ENCODE results near the gene TBX4. TPM values are rescaled to one million over a fixed set of nuclear protein-coding genes. Genes with fewer than 3 reads are reported as not detected.

Gene TBX4
- total RNA-seq, 1 experiment from 2014 or later = not detected

DNA sequence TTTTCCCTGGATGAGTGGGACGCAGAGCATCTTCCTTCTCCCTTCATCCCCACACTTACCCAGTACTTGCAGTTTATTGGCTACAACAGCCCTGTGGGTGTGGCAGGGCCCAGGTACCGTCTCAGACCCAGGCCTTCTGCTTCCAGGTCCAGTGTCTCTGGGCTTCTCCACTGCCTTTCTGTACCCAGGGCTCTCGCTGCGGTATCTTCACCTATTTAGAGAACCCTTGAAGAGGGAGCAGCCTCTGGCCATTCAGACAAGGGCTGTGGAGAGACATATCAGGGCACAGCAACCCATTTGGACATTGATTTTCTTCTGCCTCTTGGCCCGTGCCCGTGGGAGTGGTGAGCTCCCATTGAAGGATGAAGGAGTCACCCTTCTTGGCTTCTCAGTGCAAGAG, 17.3 kb downstream of the TBX4 start:
- Histone ChIP-seq H3K4me1 (ENCODE audit: low read length) (peaks cover 11% of the 10 kb centered on the region), H4K20me1 (ENCODE audit: insufficient read depth, low read depth, low read length) (no peaks in the 10 kb centered on the region), H3K27me3 (ENCODE audit: low read length) (no peaks in the 10 kb centered on the region), H3K9me2 (replicated peaks; ENCODE audit: insufficient read depth, low read length) (no peaks in the 10 kb centered on the region), H3K9me3 (ENCODE audit: low read length) (no peaks in the 10 kb centered on the region), H3K27ac (ENCODE audit: low read length) (no peak overlapping the region), H2AFZ (ENCODE audit: low read length) (no peak overlapping the region), H3K79me2 (ENCODE audit: low read length) (no peaks in the 10 kb centered on the region), H3K36me3 (ENCODE audit: insufficient read depth, low read length) (no peaks in the 10 kb centered on the region), H3K4me3 (ENCODE audit: low read length) (no peak overlapping the region), H3K9ac (ENCODE audit: low read length) (no peak overlapping the region), H3K4me2 (ENCODE audit: low read depth, low read length, poor library complexity, severe bottlenecking) (no peak overlapping the region)
- no peak for DNase-seq

DNA sequence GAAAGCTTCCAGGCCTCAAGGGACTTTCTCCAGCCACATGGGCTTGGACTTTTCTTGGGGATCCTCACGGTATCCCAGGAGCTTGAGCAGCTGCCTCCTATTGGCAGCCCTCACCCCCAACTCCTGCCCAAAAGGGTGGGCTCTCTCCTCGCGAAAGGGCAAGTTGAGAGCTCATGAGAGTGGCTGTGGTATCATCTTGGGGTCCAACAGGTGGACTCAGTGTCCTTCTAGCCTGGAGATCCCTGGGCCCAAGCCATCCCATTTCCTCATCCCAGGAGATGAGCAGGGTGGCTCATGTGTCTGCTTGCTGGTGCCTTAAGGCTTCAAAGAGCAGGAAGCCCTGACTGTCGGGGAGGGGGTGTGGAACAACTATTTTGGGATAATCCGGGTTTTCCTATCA, 17.7 kb downstream of the TBX4 start:
- H3K4me3 ChIP-seq (ENCODE audit: low read length) = no peak overlapping the region

DNA sequence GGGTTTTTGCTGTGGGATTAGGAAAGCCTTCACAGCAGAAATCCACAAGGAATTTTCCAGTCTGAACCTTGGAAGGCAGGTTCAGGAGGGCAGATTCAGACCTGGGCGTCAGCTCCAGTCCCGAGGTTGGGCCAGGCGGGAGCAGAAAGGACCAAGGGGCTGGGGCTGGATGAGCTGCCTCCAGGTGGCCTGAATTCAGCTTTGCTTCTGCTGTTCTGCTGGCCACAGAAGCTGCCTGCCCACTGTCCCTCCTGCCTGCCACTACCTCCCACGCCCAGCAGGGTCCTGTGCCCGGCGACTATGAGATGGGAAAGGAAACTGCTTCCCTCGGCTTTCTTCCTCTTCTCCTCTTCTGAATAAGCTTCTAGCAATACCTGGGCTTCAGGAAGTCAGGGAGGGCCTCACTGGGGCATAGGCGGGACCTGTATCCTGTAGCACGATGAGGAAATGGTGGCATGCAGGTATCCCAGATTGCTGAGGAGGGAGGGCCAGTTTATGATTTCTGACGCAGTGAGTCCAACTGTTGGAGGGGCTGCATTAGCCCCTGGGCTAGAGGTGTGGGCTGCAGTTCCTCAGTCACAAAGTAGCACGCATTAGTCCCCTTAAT, 18.4 kb downstream of the TBX4 start:
- no peak overlapping the region for H3K4me3 ChIP-seq (ENCODE audit: low read length)
- no peak for DNase-seq
- H3K79me2 ChIP-seq (ENCODE audit: low read length) = no peaks in the 10 kb centered on the region
- no peak overlapping the region for H3K27ac ChIP-seq (ENCODE audit: low read length)
- no peak overlapping the region for H2AFZ ChIP-seq (ENCODE audit: low read length)
- no peak overlapping the region for H3K4me2 ChIP-seq (ENCODE audit: low read depth, low read length, poor library complexity, severe bottlenecking)
- no peaks in the 10 kb centered on the region for H3K27me3 ChIP-seq (ENCODE audit: low read length)
- no peaks in the 10 kb centered on the region for H3K9me2 ChIP-seq (replicated peaks; ENCODE audit: insufficient read depth, low read length)
- H3K36me3 ChIP-seq (ENCODE audit: insufficient read depth, low read length) = no peaks in the 10 kb centered on the region
- peaks cover 11% of the 10 kb centered on the region for H3K4me1 ChIP-seq (ENCODE audit: low read length)
- H3K9ac ChIP-seq (ENCODE audit: low read length) = no peak overlapping the region
- no peaks in the 10 kb centered on the region for H4K20me1 ChIP-seq (ENCODE audit: insufficient read depth, low read depth, low read length)
- no peaks in the 10 kb centered on the region for H3K9me3 ChIP-seq (ENCODE audit: low read length)

More for the DNA sequence above, 17.7 kb downstream of the TBX4 start:
- H3K4me2 ChIP-seq (ENCODE audit: low read depth, low read length, poor library complexity, severe bottlenecking) = no peak overlapping the region
- no peaks in the 10 kb centered on the region for H4K20me1 ChIP-seq (ENCODE audit: insufficient read depth, low read depth, low read length)
- no peaks in the 10 kb centered on the region for H3K27me3 ChIP-seq (ENCODE audit: low read length)
- H3K27ac ChIP-seq (ENCODE audit: low read length) = no peak overlapping the region
- no peak overlapping the region for H2AFZ ChIP-seq (ENCODE audit: low read length)
- H3K9ac ChIP-seq (ENCODE audit: low read length) = no peak overlapping the region
- H3K4me1 ChIP-seq (ENCODE audit: low read length) = peaks cover 11% of the 10 kb centered on the region
- DNase-seq = no peak
- no peaks in the 10 kb centered on the region for H3K9me2 ChIP-seq (replicated peaks; ENCODE audit: insufficient read depth, low read length)
- no peaks in the 10 kb centered on the region for H3K36me3 ChIP-seq (ENCODE audit: insufficient read depth, low read length)
- H3K79me2 ChIP-seq (ENCODE audit: low read length) = no peaks in the 10 kb centered on the region
- no peaks in the 10 kb centered on the region for H3K9me3 ChIP-seq (ENCODE audit: low read length)

DNA sequence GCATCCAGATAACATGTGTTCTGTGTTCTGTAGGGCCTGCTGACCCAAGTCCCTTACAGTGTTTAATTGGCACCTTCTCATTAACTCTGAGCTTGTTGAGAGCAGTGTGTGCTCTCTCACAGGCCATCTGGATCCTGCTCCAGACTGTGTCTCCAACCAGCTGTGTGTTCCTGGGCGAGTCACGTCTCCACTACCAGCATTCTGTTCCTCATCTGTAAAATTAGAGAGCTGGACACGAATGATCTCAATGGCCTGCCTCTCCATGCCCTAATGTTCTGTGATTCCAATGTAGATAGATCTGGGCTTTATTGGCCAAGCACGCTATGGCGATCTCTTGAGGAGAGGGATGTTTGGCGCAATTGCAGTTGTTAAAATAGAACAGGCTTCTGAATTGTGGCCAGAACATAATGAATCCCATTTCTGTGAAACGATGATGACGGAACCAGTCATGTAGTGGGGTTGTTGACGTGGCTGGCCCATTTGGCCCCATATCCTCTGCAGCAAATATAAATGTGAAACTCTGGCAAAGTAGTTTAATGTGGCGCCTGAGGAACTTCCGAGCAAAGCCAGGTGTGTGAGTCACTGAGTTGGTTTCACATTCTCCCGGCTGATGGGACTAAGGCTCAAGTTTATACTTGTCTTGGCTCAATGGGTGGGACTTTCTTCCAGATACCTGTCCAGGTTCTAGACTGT, 22.2 kb downstream of the TBX4 start:
- H2AFZ ChIP-seq (ENCODE audit: low read length) = no peak overlapping the region
- H3K9ac ChIP-seq (ENCODE audit: low read length) = no peak overlapping the region
- H3K9me2 ChIP-seq (replicated peaks; ENCODE audit: insufficient read depth, low read length) = no peaks in the 10 kb centered on the region
- no peak for DNase-seq
- no peak overlapping the region for H3K4me2 ChIP-seq (ENCODE audit: low read depth, low read length, poor library complexity, severe bottlenecking)
- H4K20me1 ChIP-seq (ENCODE audit: insufficient read depth, low read depth, low read length) = no peaks in the 10 kb centered on the region
- no peak overlapping the region for H3K27ac ChIP-seq (ENCODE audit: low read length)
- H3K4me1 ChIP-seq (ENCODE audit: low read length) = no peaks in the 10 kb centered on the region
- H3K36me3 ChIP-seq (ENCODE audit: insufficient read depth, low read length) = no peaks in the 10 kb centered on the region
- no peaks in the 10 kb centered on the region for H3K27me3 ChIP-seq (ENCODE audit: low read length)
- H3K79me2 ChIP-seq (ENCODE audit: low read length) = no peaks in the 10 kb centered on the region
- H3K4me3 ChIP-seq (ENCODE audit: low read length) = no peak overlapping the region
- H3K9me3 ChIP-seq (ENCODE audit: low read length) = no peaks in the 10 kb centered on the region

DNA sequence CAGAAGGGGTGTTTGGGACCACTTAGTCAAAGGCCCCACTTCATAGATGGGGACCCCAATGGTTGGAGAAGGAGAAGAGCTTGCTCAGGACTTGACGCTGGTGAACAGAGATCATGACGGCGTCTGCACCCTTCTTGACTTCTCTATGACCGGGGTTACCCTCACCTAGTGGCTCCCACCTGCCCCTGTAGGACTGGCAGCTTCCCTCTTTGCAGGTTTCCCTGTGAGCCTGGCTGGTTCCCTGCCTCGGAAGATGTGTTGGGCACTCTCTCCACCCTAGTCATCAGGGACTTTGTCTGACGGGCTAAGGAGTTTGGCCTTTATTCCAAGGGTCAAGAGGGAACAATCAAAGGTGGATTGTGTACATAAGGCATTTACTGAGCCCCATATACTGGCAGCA, 22.7 kb downstream of the TBX4 start:
- no peak overlapping the region for H3K4me2 ChIP-seq (ENCODE audit: low read depth, low read length, poor library complexity, severe bottlenecking)
- no peaks in the 10 kb centered on the region for H3K9me3 ChIP-seq (ENCODE audit: low read length)
- H3K9me2 ChIP-seq (replicated peaks; ENCODE audit: insufficient read depth, low read length) = no peaks in the 10 kb centered on the region
- no peaks in the 10 kb centered on the region for H4K20me1 ChIP-seq (ENCODE audit: insufficient read depth, low read depth, low read length)
- no peaks in the 10 kb centered on the region for H3K36me3 ChIP-seq (ENCODE audit: insufficient read depth, low read length)
- H3K27me3 ChIP-seq (ENCODE audit: low read length) = no peaks in the 10 kb centered on the region
- H2AFZ ChIP-seq (ENCODE audit: low read length) = no peak overlapping the region
- H3K27ac ChIP-seq (ENCODE audit: low read length) = no peak overlapping the region
- H3K4me1 ChIP-seq (ENCODE audit: low read length) = no peaks in the 10 kb centered on the region
- no peak overlapping the region for H3K4me3 ChIP-seq (ENCODE audit: low read length)
- H3K79me2 ChIP-seq (ENCODE audit: low read length) = no peaks in the 10 kb centered on the region
- no peak for DNase-seq
- no peak overlapping the region for H3K9ac ChIP-seq (ENCODE audit: low read length)

DNA sequence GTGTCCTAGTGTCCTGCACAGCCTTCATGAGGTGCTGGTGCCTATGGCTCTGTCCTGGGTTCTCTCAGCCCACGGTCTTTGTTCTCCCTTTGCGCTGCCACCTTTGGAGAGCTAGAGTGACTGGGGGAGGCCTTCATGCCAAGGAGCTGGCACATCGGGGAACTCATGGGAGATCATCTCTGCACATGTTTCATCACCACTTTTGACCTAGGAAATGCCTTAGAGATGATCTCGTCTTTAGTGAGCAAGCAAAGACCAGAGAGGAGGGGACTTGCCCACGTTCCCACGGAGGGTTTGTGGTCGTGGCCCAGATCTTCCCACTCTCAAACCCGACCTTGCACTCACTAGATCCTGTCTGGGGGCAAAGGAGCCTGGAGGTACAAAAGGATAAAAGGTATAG, 23.5 kb downstream of the TBX4 start:
- Histone ChIP-seq H3K4me3 (ENCODE audit: low read length) (no peak overlapping the region), H3K27ac (ENCODE audit: low read length) (no peak overlapping the region), H3K36me3 (ENCODE audit: insufficient read depth, low read length) (no peaks in the 10 kb centered on the region), H3K9ac (ENCODE audit: low read length) (no peak overlapping the region), H3K9me3 (ENCODE audit: low read length) (no peaks in the 10 kb centered on the region), H3K9me2 (replicated peaks; ENCODE audit: insufficient read depth, low read length) (no peaks in the 10 kb centered on the region), H3K79me2 (ENCODE audit: low read length) (no peaks in the 10 kb centered on the region), H3K4me2 (ENCODE audit: low read depth, low read length, poor library complexity, severe bottlenecking) (no peak overlapping the region), H3K4me1 (ENCODE audit: low read length) (no peaks in the 10 kb centered on the region), H2AFZ (ENCODE audit: low read length) (no peak overlapping the region), H3K27me3 (ENCODE audit: low read length) (no peaks in the 10 kb centered on the region), H4K20me1 (ENCODE audit: insufficient read depth, low read depth, low read length) (no peaks in the 10 kb centered on the region)
- DNase-seq = no peak

DNA sequence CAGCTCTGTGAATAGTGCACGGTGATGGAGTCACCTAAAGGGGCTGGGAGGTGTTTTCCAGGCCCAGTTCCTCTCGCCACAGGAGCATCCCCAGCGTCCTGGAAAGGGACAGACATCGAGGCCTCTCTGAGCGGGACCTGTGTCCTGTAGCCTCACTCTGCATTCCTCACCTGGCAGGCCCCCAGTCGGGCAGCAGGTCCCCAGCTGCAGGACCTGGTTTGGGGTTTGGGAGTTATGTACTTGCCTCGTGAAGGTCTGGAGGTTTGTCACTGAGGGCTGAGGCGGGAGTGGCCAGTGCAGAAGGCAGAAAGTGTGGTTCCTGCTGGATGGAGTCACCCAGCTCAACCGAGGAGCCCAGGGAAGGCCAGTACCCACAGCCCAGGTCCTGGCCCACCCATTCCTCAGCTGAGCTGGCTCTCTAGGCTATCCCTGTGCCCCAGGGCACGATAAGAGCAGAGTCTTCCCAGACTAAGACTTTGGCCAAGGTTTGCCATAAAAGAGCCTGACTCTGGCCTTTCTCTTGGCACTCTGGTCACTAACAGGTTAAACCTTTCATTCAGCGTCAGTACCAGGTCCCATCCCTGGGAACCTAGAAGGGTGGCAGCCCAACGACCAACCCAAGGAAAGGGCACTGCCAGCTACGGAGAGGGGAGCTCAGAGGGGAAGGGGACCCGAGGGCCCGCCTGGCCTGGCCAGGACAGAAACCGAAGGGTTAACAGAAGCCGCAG, 24.4 kb downstream of the TBX4 start:
- H3K9ac ChIP-seq (ENCODE audit: low read length) = no peak overlapping the region
- H3K9me2 ChIP-seq (replicated peaks; ENCODE audit: insufficient read depth, low read length) = no peaks in the 10 kb centered on the region
- H3K36me3 ChIP-seq (ENCODE audit: insufficient read depth, low read length) = no peaks in the 10 kb centered on the region
- no peaks in the 10 kb centered on the region for H4K20me1 ChIP-seq (ENCODE audit: insufficient read depth, low read depth, low read length)
- no peaks in the 10 kb centered on the region for H3K79me2 ChIP-seq (ENCODE audit: low read length)
- H3K27ac ChIP-seq (ENCODE audit: low read length) = no peak overlapping the region
- no peaks in the 10 kb centered on the region for H3K4me1 ChIP-seq (ENCODE audit: low read length)
- no peak overlapping the region for H3K4me3 ChIP-seq (ENCODE audit: low read length)
- no peaks in the 10 kb centered on the region for H3K9me3 ChIP-seq (ENCODE audit: low read length)
- H3K27me3 ChIP-seq (ENCODE audit: low read length) = no peaks in the 10 kb centered on the region
- no peak overlapping the region for H2AFZ ChIP-seq (ENCODE audit: low read length)
- no peak overlapping the region for H3K4me2 ChIP-seq (ENCODE audit: low read depth, low read length, poor library complexity, severe bottlenecking)
- no peak for DNase-seq

DNA sequence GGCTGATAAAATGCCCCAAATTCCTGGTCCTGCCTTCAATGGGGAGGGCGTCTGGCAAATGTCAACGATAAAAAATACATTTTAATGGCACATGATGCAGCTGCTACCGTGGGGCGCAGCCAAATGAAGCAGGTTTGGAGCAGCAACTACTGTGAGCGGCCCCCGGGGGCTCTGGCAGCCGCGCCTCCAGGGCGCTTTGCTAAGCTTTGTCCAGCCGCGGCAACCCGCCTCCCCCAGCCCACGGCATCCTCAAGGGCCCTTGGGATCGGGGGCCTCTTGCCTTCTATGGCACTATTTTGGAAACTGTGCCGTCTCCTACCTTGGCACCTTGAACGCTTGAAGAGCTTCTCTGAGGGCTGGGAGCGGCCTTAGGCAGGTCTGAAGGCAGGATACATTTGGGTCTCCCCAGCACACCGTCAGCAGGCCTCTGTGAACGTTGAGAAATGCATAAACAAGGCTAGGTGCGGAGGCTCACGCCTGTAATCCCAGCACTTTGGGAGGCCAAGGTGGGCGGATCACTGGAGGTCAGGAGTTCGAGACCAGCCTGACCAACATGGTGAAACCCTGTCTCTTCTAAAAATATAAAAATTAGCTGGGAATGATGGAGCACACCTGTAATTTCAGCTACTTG, 25.1 kb downstream of the TBX4 start:
- Histone ChIP-seq H3K4me3 (ENCODE audit: low read length) (no peak overlapping the region), H3K27ac (ENCODE audit: low read length) (no peak overlapping the region), H3K36me3 (ENCODE audit: insufficient read depth, low read length) (no peaks in the 10 kb centered on the region), H3K27me3 (ENCODE audit: low read length) (no peaks in the 10 kb centered on the region), H3K9me3 (ENCODE audit: low read length) (no peaks in the 10 kb centered on the region), H3K9ac (ENCODE audit: low read length) (no peak overlapping the region), H2AFZ (ENCODE audit: low read length) (no peak overlapping the region), H3K79me2 (ENCODE audit: low read length) (no peaks in the 10 kb centered on the region), H4K20me1 (ENCODE audit: insufficient read depth, low read depth, low read length) (no peaks in the 10 kb centered on the region), H3K9me2 (replicated peaks; ENCODE audit: insufficient read depth, low read length) (no peaks in the 10 kb centered on the region), H3K4me2 (ENCODE audit: low read depth, low read length, poor library complexity, severe bottlenecking) (no peak overlapping the region), H3K4me1 (ENCODE audit: low read length) (no peaks in the 10 kb centered on the region)
- DNase-seq = no peak
